HG02623 (cell line): ENCODE data around the gene TMED8.
"Not testable (repeated sequence)": the region's sequence is repeated elsewhere in the genome, so short reads cannot be mapped to it uniquely, and the experiment has no call there.

ENCODE experiments used
- ATAC-seq: cut with Tn5 transposase; IDR thresholded peaks from one replicate; pipeline ENCODE4 v1.9.1; 2021; ENCODE audit warnings: moderate library complexity; ENCODE audit not compliant: unreplicated experiment

TMED8 gene, protein sequence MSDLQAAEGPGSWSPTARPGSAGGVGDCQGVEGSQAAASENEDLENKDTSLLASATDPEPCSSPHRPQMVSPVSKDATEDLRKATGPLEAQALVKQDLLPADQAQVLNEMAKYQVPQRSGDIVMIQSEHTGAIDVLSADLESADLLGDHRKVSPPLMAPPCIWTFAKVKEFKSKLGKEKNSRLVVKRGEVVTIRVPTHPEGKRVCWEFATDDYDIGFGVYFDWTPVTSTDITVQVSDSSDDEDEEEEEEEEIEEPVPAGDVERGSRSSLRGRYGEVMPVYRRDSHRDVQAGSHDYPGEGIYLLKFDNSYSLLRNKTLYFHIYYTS

DNA sequence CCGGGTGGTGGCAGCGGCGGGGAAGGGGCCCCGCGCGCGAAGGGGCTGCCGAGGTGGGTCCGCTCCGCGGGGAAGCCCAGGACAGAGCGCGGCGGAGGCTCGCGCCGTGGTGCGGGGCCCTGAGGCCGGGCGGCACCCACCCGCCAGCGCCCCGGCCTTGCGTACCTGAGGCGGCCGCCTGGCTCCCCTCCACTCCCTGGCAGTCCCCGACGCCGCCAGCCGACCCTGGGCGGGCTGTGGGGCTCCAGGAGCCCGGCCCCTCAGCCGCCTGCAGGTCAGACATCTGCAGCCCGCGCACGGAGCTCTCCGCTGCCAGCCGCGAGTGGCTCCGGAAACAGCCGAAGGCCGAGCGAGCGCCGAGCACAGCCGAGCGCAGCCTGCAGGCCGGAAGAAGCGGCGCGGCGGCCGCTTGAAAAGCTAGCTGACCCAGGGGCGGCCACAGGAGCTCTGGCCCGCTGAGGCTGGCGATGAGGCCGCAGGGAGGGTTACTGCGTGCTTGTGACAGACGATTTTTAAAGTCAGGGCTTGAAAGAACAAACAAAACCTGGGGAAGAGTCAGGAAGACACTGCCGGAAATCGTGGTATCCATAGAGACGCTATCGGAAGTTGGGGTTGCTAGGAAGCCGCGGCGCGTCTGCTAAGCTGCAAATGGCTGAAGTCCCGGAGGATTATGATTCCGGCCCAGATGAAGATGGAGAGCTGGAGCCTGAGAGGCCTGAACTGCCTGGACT, at the start of gene TMED8, which contains the start of gene SAMD15:
TMED8 (minus strand) TSS at position 324 of the 731 bp plus-strand sequence; CDS start at position 283, 41 bp downstream.
SAMD15 (plus strand) TSS at position 609 of the 731 bp plus-strand sequence; CDS start at position 649, 40 bp downstream.
- peak; percentile 84 for ATAC-seq

DNA sequence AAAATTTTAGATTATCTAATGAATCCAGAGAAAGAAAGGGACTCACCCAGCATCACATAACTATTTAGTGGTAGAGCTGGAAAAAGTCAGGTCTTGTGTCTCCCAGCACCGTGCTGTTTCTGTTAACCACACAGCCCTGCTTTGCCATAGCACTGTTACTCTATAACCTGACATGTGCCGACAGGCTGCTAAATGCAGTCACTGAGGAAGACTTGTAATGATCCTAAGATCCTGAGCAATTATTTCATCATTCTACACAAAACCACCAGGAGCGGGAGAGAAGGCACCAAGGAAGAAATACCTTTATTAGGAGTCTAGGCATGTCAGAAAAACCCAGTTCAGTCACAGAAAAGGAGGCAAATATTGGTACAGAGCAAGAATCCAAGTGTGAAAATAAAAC, 49.5 kb upstream of the TMED8 start:
- no peak for ATAC-seq

DNA sequence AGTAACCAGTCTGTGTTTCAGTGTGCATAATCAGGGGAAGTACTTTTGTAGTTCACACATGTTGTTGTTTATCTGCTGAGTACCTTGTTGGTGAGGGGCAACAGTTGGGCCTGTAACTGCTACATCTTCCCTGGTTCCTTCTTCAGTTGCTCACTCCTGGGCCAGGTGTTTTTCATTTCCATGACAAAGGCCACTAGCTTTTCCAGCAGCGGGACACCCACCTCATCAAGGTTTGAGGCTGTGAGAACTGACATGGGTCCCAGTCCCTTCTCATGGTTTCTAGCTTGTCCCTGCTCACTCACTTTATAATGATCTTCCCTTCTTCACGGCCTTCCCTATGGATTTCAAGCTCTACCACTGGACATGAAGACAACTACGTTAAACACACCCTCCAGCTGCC, 48.0 kb upstream of the TMED8 start:
- ATAC-seq: no peak

DNA sequence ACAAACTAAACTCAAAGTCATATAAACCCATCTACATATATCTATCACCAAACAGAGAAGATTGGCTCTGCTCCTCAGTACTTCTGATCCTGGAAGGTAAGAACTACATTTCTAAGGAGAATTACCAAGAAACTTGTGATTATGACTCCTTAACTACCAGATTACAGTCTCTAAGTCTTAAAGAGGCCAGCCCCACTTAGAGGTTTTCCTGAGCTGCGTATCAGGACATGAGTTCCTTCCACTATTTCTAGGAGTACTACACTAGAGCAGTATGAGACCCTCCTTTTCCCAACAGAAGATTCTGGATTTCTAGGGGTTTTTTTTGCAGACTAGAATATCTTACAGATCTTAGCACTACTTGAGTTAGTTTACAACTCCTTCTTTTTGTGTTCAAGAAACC, 46.5 kb upstream of the TMED8 start, which contains the start of gene NOXRED1:
NOXRED1 (minus strand) TSS at position 101 of the 400 bp plus-strand sequence. CDS start 634 bp downstream, outside the sequence.
- ATAC-seq: no peak

DNA sequence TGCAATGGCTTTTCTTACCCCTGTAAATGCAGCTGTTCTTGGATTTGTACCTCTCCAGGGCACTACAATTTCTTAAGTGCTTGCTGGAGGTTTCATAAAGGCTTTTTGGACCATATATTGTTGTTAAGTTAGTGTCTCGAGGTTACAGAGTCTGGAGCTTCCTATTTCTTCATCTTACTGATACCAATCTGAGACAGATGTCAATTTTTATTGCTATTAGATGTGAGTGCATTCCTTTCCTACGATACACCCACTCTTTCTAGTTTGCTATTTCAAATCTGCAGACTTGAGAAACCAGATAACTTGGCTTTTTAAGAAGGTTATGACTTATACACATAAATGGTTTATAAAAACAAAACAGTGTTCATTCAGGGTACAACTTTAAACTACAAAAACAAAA, 44.3 kb upstream of the TMED8 start:
- ATAC-seq: no peak

DNA sequence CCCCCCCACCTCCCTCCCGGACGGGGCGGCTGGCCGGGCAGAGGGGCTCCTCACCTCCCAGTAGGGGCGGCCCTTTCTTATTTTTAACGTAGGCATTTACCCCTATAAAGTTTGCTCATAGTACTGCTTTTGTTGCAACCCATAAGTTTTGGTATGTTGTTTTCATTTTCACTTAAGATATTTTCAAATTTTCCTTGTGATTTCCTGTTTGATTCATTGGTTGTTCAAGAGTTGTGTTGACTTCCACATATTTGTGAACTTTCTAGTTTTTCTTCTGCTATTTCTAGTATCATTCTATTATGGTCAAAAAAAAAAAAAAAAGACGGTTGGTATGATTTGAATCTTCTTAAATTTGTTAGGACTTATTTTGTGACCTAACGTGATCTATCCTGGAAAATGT, 39.9 kb upstream of the TMED8 start:
- ATAC-seq: no peak

DNA sequence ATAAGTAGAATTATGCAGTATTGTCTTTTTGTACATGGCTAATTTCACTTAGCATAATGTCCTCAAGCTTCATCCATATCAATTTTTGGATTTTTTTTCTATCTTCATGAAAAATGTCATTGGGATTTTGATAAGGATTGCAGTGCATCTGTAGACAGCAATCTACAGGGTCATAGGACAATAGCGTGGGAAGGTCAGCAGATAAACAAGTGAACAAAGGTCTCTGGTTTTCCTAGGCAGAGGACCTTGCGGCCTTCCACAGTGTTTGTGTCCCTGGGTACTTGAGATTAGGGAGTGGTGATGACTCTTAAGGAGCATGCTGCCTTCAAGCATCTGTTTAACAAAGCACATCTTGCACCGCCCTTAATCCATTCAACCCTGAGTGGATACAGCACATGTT, 39.2 kb upstream of the TMED8 start:
- not testable (repeated sequence) for ATAC-seq

DNA sequence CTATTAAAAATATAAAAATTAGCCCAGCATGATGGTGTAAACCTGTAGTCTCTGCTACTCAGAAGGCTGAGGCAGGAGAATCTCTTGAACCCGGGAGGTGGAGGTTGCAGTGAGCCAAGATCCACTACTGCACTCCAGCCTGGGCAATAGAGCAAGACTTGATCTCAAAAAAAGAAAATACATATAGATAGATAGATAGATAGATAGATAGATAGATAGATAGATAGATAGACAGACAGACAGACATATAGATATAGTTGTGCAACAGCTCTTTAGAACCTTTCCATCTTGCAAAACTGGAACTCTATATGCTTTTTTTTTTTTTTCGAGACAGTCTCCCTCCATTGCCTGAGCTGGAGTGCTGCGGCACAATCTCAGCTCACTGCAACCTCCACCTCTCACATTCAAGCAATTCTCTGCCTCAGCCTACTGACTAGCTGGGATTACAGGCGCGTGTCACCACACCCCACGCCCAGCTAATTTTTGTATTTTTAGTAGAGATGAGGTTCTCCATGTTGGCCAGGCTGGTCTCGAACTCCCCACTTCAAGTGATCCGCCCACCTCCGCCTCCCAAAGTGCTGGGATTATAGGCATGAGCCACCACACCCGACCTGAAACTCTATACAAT, 38.6 kb upstream of the TMED8 start:
- ATAC-seq: not testable (repeated sequence)

DNA sequence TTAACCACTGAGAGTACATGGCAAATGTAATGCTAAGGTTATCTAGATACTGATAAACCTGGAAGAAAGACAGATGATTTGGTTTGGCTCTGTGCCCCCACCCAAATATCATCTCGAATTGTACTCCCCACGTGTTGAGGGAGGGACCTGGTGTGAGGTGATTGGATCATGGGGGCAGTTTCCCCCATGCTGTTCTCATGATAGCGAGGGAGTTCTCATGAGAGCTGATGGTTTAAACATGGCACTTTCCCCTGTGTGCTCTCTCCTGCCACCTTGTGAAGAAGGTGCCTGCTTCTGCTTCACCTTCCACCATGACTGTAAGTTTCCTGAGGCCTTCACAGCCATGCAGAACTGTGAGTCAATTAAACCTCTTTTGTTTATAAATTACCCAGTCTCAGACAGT, 32.2 kb upstream of the TMED8 start:
- no peak for ATAC-seq

DNA sequence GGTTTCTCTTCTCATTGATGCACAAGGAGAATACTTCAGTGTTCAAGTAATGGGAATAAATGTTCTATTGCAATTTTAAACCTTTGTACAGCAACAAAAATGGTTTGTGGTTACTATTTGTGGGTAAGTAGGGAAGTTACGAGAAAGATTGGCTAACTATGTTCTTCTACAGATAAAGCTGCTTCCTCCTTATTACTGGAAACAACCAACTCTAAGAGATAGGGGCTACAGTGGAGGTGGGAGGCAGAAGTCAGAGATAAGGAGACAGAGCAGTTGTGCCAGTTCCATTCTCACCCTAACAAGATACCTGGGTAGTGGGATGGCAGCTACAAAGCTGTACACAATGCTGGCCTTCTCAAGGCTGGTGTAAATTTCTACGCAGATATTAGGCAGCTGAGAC, 30.3 kb upstream of the TMED8 start:
- ATAC-seq: no peak

DNA sequence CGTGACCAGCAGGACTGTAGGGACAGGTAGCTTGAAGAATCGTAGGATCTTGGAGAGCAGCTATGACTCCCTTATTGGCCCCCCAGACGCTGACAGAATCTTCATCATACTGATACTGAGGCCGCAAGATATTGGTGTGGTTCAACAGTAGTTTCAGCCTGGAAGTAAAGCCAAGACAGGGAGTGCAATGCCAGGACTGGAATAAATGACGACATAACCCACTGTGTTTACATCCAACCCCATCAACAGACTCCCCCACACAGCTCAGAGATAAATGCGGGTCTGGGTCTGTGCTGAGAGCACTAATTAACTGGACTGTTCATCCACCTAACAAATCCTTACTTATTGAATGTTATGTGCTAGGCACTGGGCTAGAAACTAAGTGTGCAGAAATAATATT, 29.8 kb upstream of the TMED8 start:
- ATAC-seq: no peak

DNA sequence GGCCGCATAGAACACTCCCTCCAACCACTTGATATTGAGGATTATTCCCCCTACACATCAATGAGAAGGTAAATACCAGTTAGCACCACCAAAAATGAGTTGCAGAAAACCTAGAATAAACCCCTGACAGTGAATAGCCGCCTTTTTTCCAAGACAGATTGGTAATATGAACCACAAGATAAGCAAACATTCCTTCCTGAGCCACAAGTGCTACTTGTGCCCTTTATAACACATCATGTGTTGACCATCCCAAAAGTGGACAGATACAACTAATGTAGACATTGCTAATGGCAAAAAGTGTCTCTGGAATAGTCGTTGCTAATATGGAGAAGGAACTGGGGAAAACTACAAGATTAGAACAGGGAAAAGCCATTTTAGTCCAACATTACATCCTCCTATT, 29.2 kb upstream of the TMED8 start:
- ATAC-seq: no peak

DNA sequence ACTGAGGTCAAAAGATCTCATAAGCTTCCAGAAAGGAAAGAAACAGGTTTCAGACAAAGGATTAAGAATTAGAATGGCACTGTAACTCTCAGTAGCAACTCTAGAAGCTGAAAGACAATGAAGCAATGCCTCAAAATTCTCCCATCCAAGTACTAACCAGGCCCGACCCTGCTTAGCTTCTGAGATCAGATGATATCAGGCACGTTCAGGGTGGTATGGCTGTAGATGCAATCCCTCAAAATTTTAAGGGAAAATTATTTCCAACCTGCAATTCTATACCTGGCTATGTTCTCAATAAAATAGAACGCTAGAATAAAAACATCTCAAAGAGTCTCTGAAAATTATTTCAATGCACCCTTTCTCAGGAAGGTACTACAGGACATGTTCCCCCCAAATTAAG, 26.9 kb upstream of the TMED8 start:
- ATAC-seq: no peak

DNA sequence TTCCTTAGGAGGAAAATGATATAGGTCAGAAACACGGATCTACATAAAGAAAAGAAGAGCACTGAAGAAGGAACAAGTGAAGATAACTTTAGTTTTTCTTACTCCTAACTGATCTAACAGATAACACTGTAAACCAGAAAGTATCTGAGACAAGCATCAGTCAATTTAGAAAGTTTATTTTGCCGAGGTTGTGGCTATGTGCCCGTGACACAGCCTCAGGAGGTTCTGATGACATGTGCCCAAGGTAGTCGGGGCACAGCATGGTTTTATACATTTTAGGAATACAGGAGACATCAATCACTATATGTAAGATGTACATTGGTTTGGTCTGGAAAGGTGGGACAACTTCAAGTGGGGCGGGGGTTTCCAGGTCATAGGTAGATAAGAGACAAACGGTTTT, 23.3 kb upstream of the TMED8 start:
- ATAC-seq: no peak

DNA sequence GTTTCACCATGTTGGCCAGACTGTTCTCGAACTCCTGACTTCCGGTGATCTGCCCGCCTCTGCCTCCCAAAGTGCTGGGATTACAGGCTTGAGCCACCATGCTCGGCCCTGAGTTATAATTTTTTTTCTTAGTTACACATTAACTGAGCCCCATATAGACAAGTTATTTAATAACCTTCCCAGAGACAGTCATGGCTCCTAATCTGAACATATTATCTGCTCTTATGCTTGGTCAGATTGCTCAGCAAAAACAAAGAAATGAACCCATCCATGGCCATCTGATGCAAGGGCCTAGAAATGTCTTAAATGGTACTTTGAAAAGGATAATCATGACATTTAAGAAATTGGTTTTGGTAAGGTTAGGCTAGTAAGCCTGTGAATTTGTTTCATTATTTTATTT, 13.3 kb upstream of the TMED8 start:
- no peak for ATAC-seq

DNA sequence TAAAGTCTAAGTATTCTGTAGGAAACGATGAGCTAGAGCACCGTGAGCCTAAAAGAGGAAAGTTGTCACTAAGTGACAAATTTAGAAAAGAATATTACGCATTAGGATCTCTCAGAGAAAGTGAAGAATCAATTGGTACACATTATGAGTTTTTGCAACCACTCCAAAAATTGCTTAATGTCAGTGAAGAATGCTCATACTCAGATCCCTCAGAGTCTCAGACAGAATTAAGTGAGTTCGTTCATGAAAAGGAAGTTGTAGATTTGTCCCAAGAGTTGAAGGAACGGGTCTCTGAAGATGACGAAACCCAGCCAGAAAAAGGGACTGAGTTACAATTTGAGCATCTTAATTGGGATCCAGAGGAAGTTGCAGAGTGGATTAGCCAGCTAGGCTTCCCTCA, 1.8 kb upstream of the TMED8 start:
- no peak for ATAC-seq

DNA sequence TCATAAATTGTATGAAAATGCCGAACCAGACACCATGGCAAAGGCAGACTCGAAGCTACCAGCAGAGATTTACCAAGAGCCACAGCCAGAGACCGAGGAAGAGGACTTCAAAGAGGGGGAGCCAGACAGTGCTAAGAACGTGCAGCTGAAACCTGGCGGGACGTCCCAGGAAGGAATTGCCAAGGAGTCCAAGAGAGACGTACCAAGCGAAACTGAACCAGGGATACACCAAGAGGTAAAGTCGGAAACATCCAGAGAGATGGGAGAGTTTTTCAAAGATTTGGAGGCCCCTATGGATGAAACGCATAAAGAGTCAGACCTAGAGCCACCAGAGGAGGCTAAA, 579 bp upstream of the TMED8 start:
- ATAC-seq: no peak

DNA sequence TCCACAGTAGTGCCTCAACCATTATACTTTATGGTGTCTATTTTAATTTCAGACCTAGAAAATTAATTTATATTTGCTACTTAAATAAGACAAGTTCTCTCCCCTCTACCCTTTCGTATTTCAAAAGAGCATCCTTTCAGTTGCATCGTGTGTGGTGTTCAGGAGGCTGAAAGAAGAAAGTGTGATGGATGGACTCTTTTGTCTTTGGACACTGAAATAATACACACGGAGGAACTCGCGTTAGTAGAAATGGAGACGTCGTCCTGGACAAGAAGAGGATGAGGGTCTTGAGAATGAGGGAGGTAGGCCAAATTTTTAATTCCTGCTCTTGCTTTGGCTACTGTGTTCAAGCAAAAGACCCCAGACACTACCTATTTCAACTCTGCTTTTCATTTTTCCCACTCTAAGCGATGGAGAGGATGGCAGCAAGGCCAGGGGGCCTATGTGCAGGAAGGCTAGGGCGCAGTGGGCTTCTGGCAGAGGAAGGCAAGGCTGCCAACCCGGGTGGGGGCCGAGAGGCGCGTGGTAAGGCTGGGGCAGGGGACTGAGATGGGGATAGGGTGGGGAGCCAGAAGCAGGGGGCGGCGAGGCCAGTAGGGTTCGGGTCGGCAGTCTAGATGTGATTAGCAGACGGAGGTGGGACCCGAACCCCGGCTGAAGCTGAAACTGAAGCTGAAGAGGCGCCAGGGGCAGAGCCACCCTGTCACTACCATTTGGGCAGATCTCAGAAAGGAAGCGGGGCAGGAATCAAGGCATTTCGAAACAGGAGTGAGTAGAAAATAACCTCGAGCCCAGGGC, 722 bp downstream of the TMED8 start:
- ATAC-seq: peak; percentile 16

DNA sequence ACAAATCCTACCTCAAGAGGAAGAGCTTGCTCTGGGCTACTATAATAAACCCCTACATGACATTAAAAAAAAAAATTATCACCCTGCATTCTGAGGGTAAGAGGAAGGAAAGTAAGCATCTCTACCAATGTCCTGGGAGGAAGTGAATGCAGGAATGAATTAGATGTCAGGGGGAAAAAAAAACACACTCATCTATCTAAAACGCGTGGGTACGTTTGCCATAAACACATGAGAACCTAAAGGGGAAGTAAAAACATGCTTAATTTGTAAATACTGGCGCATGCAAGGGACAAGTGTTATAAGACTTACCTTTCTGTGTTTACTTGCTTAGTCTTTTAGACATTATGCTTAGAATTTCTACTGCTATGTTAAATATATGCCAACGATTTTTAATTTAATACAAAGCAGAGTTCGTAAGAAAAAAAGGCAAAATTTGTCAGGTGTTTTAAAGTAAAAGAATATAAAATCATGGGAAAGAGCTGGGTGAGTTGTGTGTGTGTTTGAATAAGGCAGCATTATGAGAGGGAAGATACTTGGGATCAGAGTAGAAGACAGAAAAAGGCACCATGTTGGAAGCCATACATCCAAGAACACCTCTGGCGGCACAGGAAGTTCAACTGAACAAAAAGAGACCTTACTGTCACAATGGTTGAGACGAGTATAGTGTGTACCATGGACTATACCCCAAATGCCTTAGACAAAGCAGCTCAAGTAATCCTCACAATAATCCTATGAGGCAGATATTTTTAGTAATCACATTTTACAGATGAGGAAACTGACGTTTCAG, 1.5 kb downstream of the TMED8 start:
- no peak for ATAC-seq

DNA sequence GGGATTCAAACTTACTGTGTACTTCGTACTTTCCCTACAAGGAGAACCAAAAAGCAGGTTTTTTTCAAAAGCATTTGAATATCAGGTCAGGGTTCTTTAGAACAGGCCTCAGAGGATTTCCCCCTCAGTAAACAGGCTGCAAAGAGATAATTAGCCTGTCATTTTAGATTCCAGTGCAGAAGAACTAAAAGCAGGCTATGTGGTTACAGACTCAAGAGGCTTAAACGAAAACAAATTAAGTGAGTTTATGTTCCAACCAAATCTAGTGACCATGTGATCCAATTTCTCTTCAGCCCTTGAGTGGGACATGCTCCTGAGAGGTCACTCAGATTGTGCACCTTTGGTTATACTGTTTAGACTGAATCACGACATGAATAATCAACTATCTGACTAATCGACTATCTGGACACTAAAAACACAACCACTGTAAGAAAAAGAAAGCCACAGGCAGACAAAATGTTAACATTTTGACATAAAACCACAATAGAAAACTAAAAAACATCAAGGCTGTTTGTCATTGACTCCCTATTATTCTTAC, 4.5 kb downstream of the TMED8 start:
- ATAC-seq: peak; percentile 25
